ENCODE data around the gene TP53TG5.

DNA sequence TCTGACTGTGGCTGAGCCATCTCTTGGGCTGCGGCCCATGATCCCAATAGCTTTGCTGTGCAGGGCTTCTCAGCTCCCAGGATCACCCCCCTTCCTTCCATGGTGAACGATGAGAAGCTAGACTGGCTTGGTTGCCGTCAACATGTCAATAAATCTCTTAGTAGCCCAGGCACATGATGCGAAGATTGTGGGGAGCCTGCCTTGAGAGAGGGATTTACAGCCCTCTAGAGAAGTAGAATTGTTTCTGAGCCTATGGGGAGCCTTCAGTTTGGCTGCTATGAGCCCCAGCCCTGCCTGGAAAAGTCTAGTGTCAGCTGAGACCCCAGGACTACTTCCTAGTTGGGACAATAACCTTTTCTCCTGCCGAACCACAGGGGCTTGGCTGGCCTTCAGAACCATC lies 34.5 kb upstream of the TP53TG5 start:
- TF ChIP-seq, protein P1, sequence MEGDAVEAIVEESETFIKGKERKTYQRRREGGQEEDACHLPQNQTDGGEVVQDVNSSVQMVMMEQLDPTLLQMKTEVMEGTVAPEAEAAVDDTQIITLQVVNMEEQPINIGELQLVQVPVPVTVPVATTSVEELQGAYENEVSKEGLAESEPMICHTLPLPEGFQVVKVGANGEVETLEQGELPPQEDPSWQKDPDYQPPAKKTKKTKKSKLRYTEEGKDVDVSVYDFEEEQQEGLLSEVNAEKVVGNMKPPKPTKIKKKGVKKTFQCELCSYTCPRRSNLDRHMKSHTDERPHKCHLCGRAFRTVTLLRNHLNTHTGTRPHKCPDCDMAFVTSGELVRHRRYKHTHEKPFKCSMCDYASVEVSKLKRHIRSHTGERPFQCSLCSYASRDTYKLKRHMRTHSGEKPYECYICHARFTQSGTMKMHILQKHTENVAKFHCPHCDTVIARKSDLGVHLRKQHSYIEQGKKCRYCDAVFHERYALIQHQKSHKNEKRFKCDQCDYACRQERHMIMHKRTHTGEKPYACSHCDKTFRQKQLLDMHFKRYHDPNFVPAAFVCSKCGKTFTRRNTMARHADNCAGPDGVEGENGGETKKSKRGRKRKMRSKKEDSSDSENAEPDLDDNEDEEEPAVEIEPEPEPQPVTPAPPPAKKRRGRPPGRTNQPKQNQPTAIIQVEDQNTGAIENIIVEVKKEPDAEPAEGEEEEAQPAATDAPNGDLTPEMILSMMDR (conservative IDR thresholded peaks at IDR 0.05; ENCODE audit: low read depth in 2 of 2): no peak
- TF ChIP-seq, protein P2, sequence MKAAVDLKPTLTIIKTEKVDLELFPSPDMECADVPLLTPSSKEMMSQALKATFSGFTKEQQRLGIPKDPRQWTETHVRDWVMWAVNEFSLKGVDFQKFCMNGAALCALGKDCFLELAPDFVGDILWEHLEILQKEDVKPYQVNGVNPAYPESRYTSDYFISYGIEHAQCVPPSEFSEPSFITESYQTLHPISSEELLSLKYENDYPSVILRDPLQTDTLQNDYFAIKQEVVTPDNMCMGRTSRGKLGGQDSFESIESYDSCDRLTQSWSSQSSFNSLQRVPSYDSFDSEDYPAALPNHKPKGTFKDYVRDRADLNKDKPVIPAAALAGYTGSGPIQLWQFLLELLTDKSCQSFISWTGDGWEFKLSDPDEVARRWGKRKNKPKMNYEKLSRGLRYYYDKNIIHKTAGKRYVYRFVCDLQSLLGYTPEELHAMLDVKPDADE (IDR thresholded peaks at IDR 0.05): no peak
- TF ChIP-seq EZH2phosphoT487 (IDR thresholded peaks at IDR 0.05; ENCODE audit: unreplicated experiment) (no peak), POLR2AphosphoS5 (IDR thresholded peaks at IDR 0.05; ENCODE audit: low read depth) (no peak), ZNF331 (CRISPR knock-in tag; IDR thresholded peaks at IDR 0.05; ENCODE audit: low read depth) (no peak), JUNB (IDR thresholded peaks at IDR 0.05; ENCODE audit: unreplicated experiment) (no peak), NANOG (IDR thresholded peaks at IDR 0.05; ENCODE audit: borderline replicate concordance) (no peak), EZH2 (IDR thresholded peaks at IDR 0.05; ENCODE audit: low read depth, unreplicated experiment) (no peak), STAT1 (IDR thresholded peaks at IDR 0.05; ENCODE audit: unreplicated experiment) (no peak), CREB1 (CRISPR knock-in tag; IDR thresholded peaks at IDR 0.05; ENCODE audit: low read depth) (no peak)
- TF ChIP-seq, protein P3, sequence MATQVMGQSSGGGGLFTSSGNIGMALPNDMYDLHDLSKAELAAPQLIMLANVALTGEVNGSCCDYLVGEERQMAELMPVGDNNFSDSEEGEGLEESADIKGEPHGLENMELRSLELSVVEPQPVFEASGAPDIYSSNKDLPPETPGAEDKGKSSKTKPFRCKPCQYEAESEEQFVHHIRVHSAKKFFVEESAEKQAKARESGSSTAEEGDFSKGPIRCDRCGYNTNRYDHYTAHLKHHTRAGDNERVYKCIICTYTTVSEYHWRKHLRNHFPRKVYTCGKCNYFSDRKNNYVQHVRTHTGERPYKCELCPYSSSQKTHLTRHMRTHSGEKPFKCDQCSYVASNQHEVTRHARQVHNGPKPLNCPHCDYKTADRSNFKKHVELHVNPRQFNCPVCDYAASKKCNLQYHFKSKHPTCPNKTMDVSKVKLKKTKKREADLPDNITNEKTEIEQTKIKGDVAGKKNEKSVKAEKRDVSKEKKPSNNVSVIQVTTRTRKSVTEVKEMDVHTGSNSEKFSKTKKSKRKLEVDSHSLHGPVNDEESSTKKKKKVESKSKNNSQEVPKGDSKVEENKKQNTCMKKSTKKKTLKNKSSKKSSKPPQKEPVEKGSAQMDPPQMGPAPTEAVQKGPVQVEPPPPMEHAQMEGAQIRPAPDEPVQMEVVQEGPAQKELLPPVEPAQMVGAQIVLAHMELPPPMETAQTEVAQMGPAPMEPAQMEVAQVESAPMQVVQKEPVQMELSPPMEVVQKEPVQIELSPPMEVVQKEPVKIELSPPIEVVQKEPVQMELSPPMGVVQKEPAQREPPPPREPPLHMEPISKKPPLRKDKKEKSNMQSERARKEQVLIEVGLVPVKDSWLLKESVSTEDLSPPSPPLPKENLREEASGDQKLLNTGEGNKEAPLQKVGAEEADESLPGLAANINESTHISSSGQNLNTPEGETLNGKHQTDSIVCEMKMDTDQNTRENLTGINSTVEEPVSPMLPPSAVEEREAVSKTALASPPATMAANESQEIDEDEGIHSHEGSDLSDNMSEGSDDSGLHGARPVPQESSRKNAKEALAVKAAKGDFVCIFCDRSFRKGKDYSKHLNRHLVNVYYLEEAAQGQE (IDR thresholded peaks at IDR 0.05; ENCODE audit: unreplicated experiment): no peak

All from GM23338 (cell line).